OCI-LY1 (cell line): ENCODE results near the gene UTP4.

Source experiments
- CTCF ChIP-seq: fragments of 200-600 bp; sonication (generic), shearing (Covaris generic); IDR thresholded peaks from 2 replicates; pipeline ENCODE4 v1.5.1; 2017; ENCODE audit warnings: mild to moderate bottlenecking, antibody characterized with exemption, low read length, moderate library complexity, mixed read lengths
- EZH2 ChIP-seq: fragments of 200-600 bp; sonication (generic), shearing (Covaris generic); IDR thresholded peaks from 2 replicates; pipeline ENCODE4 v1.8.0; 2017; ENCODE audit warnings: borderline replicate concordance, mixed run types, mild to moderate bottlenecking, antibody characterized with exemption, low read length, moderate library complexity, mixed read lengths

DNA sequence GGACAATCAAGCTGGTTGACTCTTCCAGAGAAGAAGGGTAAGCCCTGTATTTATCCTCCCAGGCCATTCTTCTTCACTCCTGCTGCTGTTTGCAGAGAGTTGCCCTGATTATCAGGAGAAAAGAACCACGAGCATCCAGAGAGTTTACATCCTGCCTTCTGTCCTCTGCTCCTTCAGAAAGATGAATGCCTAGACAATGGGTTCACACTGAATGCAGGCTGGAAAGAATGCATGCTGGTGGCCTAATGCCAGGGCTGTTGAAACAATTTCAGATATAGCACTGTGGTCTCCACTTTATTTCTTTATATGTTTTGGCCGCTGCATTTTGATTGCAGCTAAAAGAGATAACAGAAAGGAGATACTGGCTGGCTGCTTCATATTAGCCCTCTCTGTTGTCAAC is 48.2 kb upstream of the UTP4 start:
- TF ChIP-seq CTCF, result no peak
- TF ChIP-seq EZH2, result no peak
